NCI-H2196 (cell line): ENCODE measurements around the gene APOC4.

Source experiments
- DNase-seq: peaks from one replicate; lab custom pipeline; 2025; ENCODE audit not compliant: unreplicated experiment; lab: John Stamatoyannopoulos, UW

The APOC4 gene

GRCh38 chr19:44992336-44993163 is 50.5 kb downstream of the APOC4 start:
- DNase-seq, result no peak

GRCh38 chr19:44993526-44993925 is 51.5 kb downstream of the APOC4 start:
- DNase-seq, result no peak

GRCh38 chr19:44993926-44994537 is 52.0 kb downstream of the APOC4 start:
- DNase-seq, result no peak
